ENCODE results near the gene PPP5C. TPM values are rescaled to one million over a fixed set of nuclear protein-coding genes. Genes with fewer than 3 reads are reported as not detected.

Gene PPP5C
- total RNA-seq, 4 donors from 2014 or later, result 38.2 to 66.0 (median 51.3) TPM

DNA sequence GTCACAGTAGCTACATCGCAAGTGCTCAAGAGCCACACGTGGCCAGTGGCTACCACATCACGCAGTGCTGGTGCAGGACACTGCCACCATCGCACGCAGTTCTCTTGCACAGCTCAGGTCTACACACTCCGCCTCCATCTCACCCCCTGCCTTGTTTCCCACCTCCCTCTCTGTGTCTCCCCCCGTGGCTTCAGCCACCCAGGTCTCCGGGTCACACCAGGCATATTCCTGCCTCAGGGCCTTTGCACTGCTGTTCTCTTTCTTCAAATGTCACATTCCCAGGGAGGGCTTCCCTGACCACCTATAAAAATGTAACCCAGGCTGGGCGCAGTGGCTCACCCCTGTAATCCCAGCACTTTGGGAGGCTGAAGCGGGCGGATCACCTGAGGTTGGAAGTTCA, 55.8 kb downstream of the PPP5C start:
- WGBS, result 92% methylated on average over 11 of the region's 11 CpGs
- DNase-seq (ENCODE audit: low spot score in 2 of 2), result peak in 1 of 2 donors; percentile 55
- no peak for TF ChIP-seq POLR2A (IDR thresholded peaks at IDR 0.05)
- TF ChIP-seq POLR2AphosphoS5 (IDR thresholded peaks at IDR 0.05), result no peak
- Histone ChIP-seq H3K4me3 (no peak overlapping the region), H3K4me1 (peaks cover 13% of the 10 kb centered on the region), H3K36me3 (no peaks in the 10 kb centered on the region), H3K9me3 (no peaks in the 10 kb centered on the region), H3K27ac (no peak overlapping the region), H3K27me3 (peaks cover 34% of the 10 kb centered on the region)

DNA sequence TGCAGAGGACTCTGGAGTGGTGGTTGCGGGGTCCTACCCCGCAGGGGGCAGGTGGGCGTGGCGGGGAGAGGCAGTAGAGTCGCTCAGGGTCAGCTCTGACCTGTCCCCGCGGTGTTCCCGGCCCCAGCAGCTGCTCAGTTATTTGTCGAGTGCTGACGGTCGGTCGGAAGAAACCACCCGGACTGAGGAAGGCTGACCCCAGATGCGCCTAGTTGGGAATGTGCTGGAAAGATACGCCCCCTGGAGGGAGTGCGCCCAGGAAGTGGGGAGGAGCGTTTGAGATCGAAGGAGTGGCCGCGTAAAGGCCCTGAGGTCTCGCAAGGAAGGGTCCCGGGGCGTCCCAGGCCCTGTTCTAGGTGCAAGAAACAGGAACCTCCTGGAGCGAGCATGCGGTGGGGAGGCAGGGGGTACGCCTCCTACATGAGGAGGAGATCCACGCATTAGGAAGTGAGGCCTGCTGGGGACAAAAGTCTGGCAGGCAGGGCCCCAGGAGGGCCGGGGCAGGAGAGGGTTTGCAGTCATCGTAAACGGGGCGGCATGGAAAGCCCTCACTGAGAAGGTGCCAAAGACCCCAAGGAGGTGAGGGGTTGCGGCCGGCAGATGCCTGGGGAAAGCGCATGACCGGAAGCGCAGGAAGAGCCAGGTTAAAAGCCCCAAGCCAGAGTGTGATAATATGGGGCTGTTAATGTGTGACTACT, 57.3 kb downstream of the PPP5C start:
- no peak for DNase-seq (ENCODE audit: low spot score in 2 of 2)
- 7% methylated on average over 35 of the region's 36 CpGs for WGBS
- TF ChIP-seq POLR2AphosphoS5 (IDR thresholded peaks at IDR 0.05) (no peak), EP300 (IDR thresholded peaks at IDR 0.05) (no peak), POLR2A (IDR thresholded peaks at IDR 0.05) (no peak)
- TF ChIP-seq, protein P1, sequence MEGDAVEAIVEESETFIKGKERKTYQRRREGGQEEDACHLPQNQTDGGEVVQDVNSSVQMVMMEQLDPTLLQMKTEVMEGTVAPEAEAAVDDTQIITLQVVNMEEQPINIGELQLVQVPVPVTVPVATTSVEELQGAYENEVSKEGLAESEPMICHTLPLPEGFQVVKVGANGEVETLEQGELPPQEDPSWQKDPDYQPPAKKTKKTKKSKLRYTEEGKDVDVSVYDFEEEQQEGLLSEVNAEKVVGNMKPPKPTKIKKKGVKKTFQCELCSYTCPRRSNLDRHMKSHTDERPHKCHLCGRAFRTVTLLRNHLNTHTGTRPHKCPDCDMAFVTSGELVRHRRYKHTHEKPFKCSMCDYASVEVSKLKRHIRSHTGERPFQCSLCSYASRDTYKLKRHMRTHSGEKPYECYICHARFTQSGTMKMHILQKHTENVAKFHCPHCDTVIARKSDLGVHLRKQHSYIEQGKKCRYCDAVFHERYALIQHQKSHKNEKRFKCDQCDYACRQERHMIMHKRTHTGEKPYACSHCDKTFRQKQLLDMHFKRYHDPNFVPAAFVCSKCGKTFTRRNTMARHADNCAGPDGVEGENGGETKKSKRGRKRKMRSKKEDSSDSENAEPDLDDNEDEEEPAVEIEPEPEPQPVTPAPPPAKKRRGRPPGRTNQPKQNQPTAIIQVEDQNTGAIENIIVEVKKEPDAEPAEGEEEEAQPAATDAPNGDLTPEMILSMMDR (IDR thresholded peaks at IDR 0.05), result no peak
- Histone ChIP-seq H3K36me3 (no peaks in the 10 kb centered on the region), H3K9me3 (no peaks in the 10 kb centered on the region), H3K27ac (peak overlapping the region; percentile 31), H3K4me1 (peaks cover 27% of the 10 kb centered on the region), H3K4me3 (peak overlapping the region; percentile 41), H3K27me3 (peaks cover 42% of the 10 kb centered on the region)

DNA sequence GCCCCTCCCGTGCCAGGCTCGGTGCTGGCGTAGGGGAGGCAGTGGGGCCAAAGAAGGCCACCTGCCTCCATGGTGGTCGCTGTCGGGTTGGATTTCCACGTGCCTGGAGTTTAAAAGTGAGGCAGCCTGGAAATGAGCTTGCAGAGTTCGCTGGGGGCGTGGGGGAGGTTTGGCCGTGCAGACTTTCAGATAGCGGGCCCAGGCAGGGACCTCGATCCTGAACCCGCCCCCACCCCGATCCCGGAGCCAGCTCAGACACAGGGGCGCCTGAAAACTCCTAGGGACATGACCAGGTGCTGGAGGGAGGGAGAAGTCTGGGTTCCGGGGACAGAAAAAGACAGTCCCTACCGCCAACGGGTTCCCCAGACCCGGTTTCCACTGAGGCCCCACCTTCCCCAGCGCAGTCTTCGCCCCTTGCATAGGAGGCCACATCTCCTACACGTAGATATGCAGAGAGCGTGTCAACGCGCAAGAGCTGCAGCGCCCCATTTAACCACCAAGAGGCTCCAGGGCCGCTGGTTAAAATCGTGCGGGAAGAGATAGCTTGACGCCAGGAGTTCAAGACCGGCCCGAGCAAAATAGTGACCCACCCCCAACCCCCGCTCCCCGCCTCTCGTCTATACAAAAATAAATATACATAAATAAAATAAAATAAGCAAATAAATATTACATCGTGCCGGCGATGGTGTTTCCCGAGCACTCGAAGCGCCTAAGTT, 58.0 kb downstream of the PPP5C start:
- H3K4me1 ChIP-seq, result peaks cover 30% of the 10 kb centered on the region
- H3K27me3 ChIP-seq, result peaks cover 42% of the 10 kb centered on the region
- no peaks in the 10 kb centered on the region for H3K9me3 ChIP-seq
- H3K27ac ChIP-seq, result peak overlapping the region; percentile 31
- WGBS, result 22% methylated on average over 36 of the region's 41 CpGs
- H3K36me3 ChIP-seq, result no peaks in the 10 kb centered on the region
- TF ChIP-seq, protein P1 (IDR thresholded peaks at IDR 0.05), result no peak
- TF ChIP-seq EP300 (IDR thresholded peaks at IDR 0.05) (no peak), POLR2A (IDR thresholded peaks at IDR 0.05) (no peak), POLR2AphosphoS5 (IDR thresholded peaks at IDR 0.05) (no peak)
- no peak for DNase-seq (ENCODE audit: low spot score in 2 of 2)
- H3K4me3 ChIP-seq, result peak overlapping the region; percentile 41

DNA sequence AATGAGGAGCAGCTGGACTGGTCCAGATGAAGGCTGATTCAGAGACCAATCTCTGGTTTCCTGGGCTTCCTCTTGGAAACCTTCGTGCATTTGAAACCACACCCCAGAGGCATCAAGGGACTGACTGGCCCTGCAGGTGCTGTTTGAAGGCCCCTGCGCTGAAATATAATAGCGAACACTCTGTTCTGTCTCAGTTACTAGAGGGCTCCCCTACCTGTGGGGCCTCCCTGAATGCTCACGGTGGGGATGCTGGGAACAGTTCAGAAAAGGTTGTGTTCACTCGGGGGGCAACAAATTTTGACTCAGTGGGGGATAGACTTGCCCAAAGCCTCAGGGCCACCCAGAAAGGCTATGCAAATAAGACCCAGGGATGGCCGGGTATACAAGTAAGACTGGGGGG, 60.1 kb downstream of the PPP5C start:
- Histone ChIP-seq H3K36me3 (no peaks in the 10 kb centered on the region), H3K27ac (no peak overlapping the region), H3K4me1 (peaks cover 41% of the 10 kb centered on the region), H3K9me3 (no peaks in the 10 kb centered on the region), H3K27me3 (peaks cover 53% of the 10 kb centered on the region), H3K4me3 (no peak overlapping the region)
- no peak for DNase-seq (ENCODE audit: low spot score in 2 of 2)
- TF ChIP-seq POLR2A (IDR thresholded peaks at IDR 0.05) (no peak), EP300 (IDR thresholded peaks at IDR 0.05) (no peak), POLR2AphosphoS5 (IDR thresholded peaks at IDR 0.05) (no peak)
- TF ChIP-seq, protein P1 (IDR thresholded peaks at IDR 0.05), result no peak
- 19% methylated on average over 6 of the region's 6 CpGs for whole genome bisulfite sequencing

DNA sequence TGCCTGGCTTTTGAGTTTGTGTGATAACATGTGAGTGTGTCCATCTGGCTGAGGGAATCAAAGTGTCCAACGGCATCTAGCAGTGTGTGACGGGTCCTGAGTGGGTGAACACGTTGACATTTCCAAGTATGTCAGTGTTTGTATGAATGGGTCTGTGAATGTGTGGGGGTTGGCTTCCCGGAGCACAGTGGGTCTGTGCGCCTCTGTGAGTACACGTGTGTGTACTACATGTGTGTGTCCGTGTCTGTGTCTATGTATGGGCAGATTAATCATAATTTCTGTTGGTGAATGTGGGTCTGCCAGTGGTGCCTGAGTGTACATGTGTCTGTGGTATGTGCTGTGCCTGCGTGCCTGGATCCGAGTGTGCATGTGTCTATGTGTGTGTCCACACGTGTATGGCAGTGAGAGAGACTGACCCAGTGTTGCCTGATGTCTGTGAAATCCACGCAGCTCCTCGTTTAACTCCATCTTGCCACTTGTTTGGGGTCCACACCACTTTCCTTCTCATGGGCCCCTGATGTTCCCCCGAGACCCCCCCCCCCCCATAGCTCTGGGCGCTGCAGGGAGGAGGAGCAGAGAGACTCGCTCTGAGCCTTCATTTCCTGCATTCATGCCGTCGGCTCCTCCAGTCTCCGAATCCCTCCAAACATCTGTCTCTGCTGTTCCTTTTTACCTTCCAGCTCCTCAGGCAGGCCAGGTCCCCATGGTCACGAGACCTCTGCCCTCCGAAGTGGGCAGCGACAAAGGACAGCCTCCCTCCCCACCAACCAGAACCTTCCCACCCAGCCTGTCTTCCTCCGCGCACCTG, 61.2 kb downstream of the PPP5C start:
- peaks cover 50% of the 10 kb centered on the region for H3K4me1 ChIP-seq
- WGBS, result 22% methylated on average over 15 of the region's 23 CpGs
- peaks cover 64% of the 10 kb centered on the region for H3K27me3 ChIP-seq
- no peak for DNase-seq (ENCODE audit: low spot score in 2 of 2)
- H3K36me3 ChIP-seq, result no peaks in the 10 kb centered on the region
- H3K9me3 ChIP-seq, result no peaks in the 10 kb centered on the region
- no peak overlapping the region for H3K27ac ChIP-seq
- H3K4me3 ChIP-seq, result no peak overlapping the region
- TF ChIP-seq, protein P1 (IDR thresholded peaks at IDR 0.05), result no peak
- TF ChIP-seq POLR2A (IDR thresholded peaks at IDR 0.05), result no peak
- no peak for TF ChIP-seq POLR2AphosphoS5 (IDR thresholded peaks at IDR 0.05)
- TF ChIP-seq EP300 (IDR thresholded peaks at IDR 0.05), result no peak
